Measurements from ENCODE around the gene OSBPL10. TPM values are rescaled to one million over a fixed set of nuclear protein-coding genes. Genes with fewer than 3 reads are reported as not detected.

OSBPL10 gene
- total and polyA plus RNA-seq, 2 of the 4 experiments (the other 2 are of a cell fraction): 9.5 to 10.1 TPM

DNA sequence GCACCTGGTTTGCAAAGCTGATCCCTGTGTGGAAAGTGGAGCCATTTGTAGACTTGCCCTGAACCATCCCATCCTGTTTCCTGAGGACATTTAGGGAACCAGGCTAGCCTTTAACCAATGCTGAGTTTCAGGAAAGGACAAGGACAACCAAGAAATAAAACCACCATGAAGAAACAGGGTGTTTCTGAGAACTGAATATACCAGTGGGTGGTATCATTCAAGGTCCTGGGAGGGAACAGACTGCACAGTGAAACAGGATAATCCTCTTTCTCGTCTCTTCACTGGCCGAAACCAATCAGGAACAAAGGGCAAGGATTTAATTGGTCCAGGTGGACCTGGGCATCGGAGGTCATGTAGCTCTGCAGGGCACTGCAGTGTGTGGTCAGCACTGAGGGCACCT, 22.3 kb upstream of the OSBPL10 start:
- no peak for TF ChIP-seq SMC3 (IDR thresholded peaks at IDR 0.05; ENCODE audit: low read depth, low read length)
- no peak for TF ChIP-seq USF2 (IDR thresholded peaks at IDR 0.05; ENCODE audit: low read depth, low read length)
- TF ChIP-seq NFE2L2 (IDR thresholded peaks at IDR 0.05; ENCODE audit: low read depth, low read length): no peak
- TF ChIP-seq MXI1 (IDR thresholded peaks at IDR 0.05; ENCODE audit: borderline replicate concordance, low read depth, low read length): no peak
- no peak for TF ChIP-seq BHLHE40 (IDR thresholded peaks at IDR 0.05; ENCODE audit: low read depth, low read length)
- TF ChIP-seq RFX5 (IDR thresholded peaks at IDR 0.05; ENCODE audit: low read depth, low read length): no peak
- TF ChIP-seq CEBPB (IDR thresholded peaks at IDR 0.05; ENCODE audit: low read depth, low read length): no peak
- no peak for TF ChIP-seq CHD1 (IDR thresholded peaks at IDR 0.05; ENCODE audit: low read depth, low read length)
- no peak for TF ChIP-seq RAD21 (IDR thresholded peaks at IDR 0.05; ENCODE audit: low read length)
- TF ChIP-seq POLR2A (IDR thresholded peaks at IDR 0.05; ENCODE audit: low read depth, low read length): no peak
- TF ChIP-seq RCOR1 (IDR thresholded peaks at IDR 0.05; ENCODE audit: insufficient replicate concordance, low read length): no peak
- TF ChIP-seq MAZ (IDR thresholded peaks at IDR 0.05; ENCODE audit: borderline replicate concordance, low read depth, low read length): no peak
- no peak for TF ChIP-seq MAFK (IDR thresholded peaks at IDR 0.05; ENCODE audit: low read depth, low read length)
- TF ChIP-seq, protein P1, sequence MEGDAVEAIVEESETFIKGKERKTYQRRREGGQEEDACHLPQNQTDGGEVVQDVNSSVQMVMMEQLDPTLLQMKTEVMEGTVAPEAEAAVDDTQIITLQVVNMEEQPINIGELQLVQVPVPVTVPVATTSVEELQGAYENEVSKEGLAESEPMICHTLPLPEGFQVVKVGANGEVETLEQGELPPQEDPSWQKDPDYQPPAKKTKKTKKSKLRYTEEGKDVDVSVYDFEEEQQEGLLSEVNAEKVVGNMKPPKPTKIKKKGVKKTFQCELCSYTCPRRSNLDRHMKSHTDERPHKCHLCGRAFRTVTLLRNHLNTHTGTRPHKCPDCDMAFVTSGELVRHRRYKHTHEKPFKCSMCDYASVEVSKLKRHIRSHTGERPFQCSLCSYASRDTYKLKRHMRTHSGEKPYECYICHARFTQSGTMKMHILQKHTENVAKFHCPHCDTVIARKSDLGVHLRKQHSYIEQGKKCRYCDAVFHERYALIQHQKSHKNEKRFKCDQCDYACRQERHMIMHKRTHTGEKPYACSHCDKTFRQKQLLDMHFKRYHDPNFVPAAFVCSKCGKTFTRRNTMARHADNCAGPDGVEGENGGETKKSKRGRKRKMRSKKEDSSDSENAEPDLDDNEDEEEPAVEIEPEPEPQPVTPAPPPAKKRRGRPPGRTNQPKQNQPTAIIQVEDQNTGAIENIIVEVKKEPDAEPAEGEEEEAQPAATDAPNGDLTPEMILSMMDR (conservative IDR thresholded peaks at IDR 0.05; ENCODE audit: low read depth, low read length): no peak
- no peak for TF ChIP-seq FOS (IDR thresholded peaks at IDR 0.05; ENCODE audit: low read depth, low read length)
- TF ChIP-seq, protein P2, sequence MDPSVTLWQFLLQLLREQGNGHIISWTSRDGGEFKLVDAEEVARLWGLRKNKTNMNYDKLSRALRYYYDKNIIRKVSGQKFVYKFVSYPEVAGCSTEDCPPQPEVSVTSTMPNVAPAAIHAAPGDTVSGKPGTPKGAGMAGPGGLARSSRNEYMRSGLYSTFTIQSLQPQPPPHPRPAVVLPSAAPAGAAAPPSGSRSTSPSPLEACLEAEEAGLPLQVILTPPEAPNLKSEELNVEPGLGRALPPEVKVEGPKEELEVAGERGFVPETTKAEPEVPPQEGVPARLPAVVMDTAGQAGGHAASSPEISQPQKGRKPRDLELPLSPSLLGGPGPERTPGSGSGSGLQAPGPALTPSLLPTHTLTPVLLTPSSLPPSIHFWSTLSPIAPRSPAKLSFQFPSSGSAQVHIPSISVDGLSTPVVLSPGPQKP (IDR thresholded peaks at IDR 0.05; ENCODE audit: borderline replicate concordance, low read depth, low read length): no peak
- Histone ChIP-seq H2AFZ (replicated peaks; ENCODE audit: low read length, poor library complexity) (no peak overlapping the region), H3K79me1 (ENCODE audit: low read depth in 1 of 2, low read length in 2 of 2) (no peaks in the 10 kb centered on the region), H3K56ac (ENCODE audit: extremely low read depth, insufficient read depth, low read length) (no peak overlapping the region), H2BK120ac (ENCODE audit: low read depth, low read length) (no peak overlapping the region), H3K9me1 (ENCODE audit: insufficient read depth, low read length) (no peaks in the 10 kb centered on the region), H3K9me3 (ENCODE audit: control insufficient read depth, insufficient read depth, low read length) (no peaks in the 10 kb centered on the region), H3K18ac (ENCODE audit: low read depth, low read length) (no peak overlapping the region), H3K23ac (ENCODE audit: low read depth, low read length) (no peak overlapping the region), H3K27ac (ENCODE audit: insufficient read depth, low read length) (no peak overlapping the region), H2AK5ac (ENCODE audit: low read depth, low read length) (no peak overlapping the region), H3K4me1 (ENCODE audit: control insufficient read depth, insufficient read depth, low read length) (no peaks in the 10 kb centered on the region; the same call in 1 of the 2 replicates), H2BK20ac (ENCODE audit: low read depth, low read length) (no peak overlapping the region), H4K91ac (ENCODE audit: insufficient read depth, low read depth, low read length) (no peak overlapping the region), H3K27me3 (ENCODE audit: control insufficient read depth, insufficient read depth, low read length) (peaks cover 8% of the 10 kb centered on the region), H3K36me3 (ENCODE audit: control insufficient read depth, insufficient read depth, low read length) (no peaks in the 10 kb centered on the region), H2AK9ac (replicated peaks; ENCODE audit: low read depth, low read length, poor library complexity) (no peak overlapping the region), H3K4me2 (ENCODE audit: low read depth, low read length) (no peak overlapping the region), H4K8ac (ENCODE audit: low read depth in 2 of 2, low read length in 2 of 2) (no peak overlapping the region), H3K9ac (ENCODE audit: low read depth, low read length) (no peak overlapping the region), H2BK15ac (ENCODE audit: low read depth, low read length) (no peak overlapping the region), H4K20me1 (ENCODE audit: insufficient read depth, low read length) (no peaks in the 10 kb centered on the region), H3K4me3 (ENCODE audit: insufficient read depth, low read depth, low read length) (no peak overlapping the region), H4K5ac (ENCODE audit: low read depth, low read length) (no peak overlapping the region), H3K14ac (replicated peaks; ENCODE audit: low read depth, low read length) (no peak overlapping the region), H3K4ac (ENCODE audit: low read depth, low read length) (no peak overlapping the region), H2BK5ac (ENCODE audit: low read depth, low read length, poor library complexity, severe bottlenecking) (no peak overlapping the region)
- ChIA-PET POLR2A (ENCODE audit: unreplicated experiment) (no interaction called here), CTCF (interaction anchor here (0.6 kb wide), 1 partner anchor 1390 kb away, joined by 3 read pairs; no protein-coding TSS in a partner anchor)
- no TSS peak for BruUV-seq (replicated peaks)
- WGBS, 2 experiments (ENCODE audit: extremely low coverage in 2 of 2, insufficient read length in 1 of 2): 86% methylated on average over 3 of the region's 3 CpGs; no CpG with 5 or more reads in 1 of the 2 experiments
- DNase-seq (no peak), ATAC-seq (ENCODE audit: low read depth) (no peak)
- in situ Hi-C loops (cut with MboI; ENCODE audit: low sequenced_read_pairs) (no loop called here), dilution Hi-C loops (cut with HindIII; ENCODE audit: low sequenced_read_pairs, unreplicated experiment) (no loop called here), intact Hi-C loops (cut with micrococcal nuclease) (no loop called here)
